Stomach (tissue), 4 donors: ENCODE data around the gene TGFBR3L.

ENCODE experiments used
- EP300 ChIP-seq: sonication (generic); formaldehyde crosslinking; IDR thresholded peaks from one replicate; pipeline ENCODE4 v1.6.1; 2017; ENCODE audit warnings: antibody characterized with exemption
- POLR2A ChIP-seq, 4 donors: fragments of 450-650 bp; IDR thresholded peaks; one replicate each; pipeline ENCODE4 v1.6.1; 2016; ENCODE audit warnings: antibody characterized with exemption in 4 of 4, control low read depth in 2 of 4, mild to moderate bottlenecking in 1 of 4, moderate library complexity in 1 of 4
- TF ChIP-seq, protein P1 (sequence below), 7 experiments: fragments of 450-650 bp in 4 of 7; fragments of 200-600 bp in 3 of 7; sonication (generic) in 3 of 7; IDR thresholded peaks; one replicate each; pipeline ENCODE4 v1.5.1; 2016 to 2019; ENCODE audit warnings: antibody characterized with exemption in 7 of 7, control low read depth in 2 of 7, mild to moderate bottlenecking in 1 of 7

GRCh38 chr19:7915250-7916102, 846 bp downstream of the TGFBR3L start:
- TF ChIP-seq, protein P1, sequence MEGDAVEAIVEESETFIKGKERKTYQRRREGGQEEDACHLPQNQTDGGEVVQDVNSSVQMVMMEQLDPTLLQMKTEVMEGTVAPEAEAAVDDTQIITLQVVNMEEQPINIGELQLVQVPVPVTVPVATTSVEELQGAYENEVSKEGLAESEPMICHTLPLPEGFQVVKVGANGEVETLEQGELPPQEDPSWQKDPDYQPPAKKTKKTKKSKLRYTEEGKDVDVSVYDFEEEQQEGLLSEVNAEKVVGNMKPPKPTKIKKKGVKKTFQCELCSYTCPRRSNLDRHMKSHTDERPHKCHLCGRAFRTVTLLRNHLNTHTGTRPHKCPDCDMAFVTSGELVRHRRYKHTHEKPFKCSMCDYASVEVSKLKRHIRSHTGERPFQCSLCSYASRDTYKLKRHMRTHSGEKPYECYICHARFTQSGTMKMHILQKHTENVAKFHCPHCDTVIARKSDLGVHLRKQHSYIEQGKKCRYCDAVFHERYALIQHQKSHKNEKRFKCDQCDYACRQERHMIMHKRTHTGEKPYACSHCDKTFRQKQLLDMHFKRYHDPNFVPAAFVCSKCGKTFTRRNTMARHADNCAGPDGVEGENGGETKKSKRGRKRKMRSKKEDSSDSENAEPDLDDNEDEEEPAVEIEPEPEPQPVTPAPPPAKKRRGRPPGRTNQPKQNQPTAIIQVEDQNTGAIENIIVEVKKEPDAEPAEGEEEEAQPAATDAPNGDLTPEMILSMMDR (IDR thresholded peaks at IDR 0.05): no peak
- TF ChIP-seq POLR2A (IDR thresholded peaks at IDR 0.05): no peak
- no peak for TF ChIP-seq EP300
